ENCODE measurements around the gene SLC25A36.
A peak's percentile ranks its signal among the peaks of the same experiment; 100 is the strongest.
"Not testable (repeated sequence)": the region's sequence is repeated elsewhere in the genome, so short reads cannot be mapped to it uniquely, and the experiment has no call there.

SLC25A36 gene

GRCh38 chr3:140933109-140933508 is 8.5 kb upstream of the SLC25A36 start:
- DNase-seq: no peak

- DNase-seq: no peak
Measured at GRCh38 chr3:140933552-140933951, 8.1 kb upstream of the SLC25A36 start.

- DNase-seq: not testable (repeated sequence)
Measured at GRCh38 chr3:140939305-140939704, 2.3 kb upstream of the SLC25A36 start.

- DNase-seq: no peak
Measured at GRCh38 chr3:140941090-140941433, 574 bp upstream of the SLC25A36 start.

GRCh38 chr3:140942221-140943104 is 827 bp downstream of the SLC25A36 start:
- peak; percentile 27 for DNase-seq

- no peak for DNase-seq
Measured at GRCh38 chr3:140943781-140944552, 2.3 kb downstream of the SLC25A36 start.

DNA sequence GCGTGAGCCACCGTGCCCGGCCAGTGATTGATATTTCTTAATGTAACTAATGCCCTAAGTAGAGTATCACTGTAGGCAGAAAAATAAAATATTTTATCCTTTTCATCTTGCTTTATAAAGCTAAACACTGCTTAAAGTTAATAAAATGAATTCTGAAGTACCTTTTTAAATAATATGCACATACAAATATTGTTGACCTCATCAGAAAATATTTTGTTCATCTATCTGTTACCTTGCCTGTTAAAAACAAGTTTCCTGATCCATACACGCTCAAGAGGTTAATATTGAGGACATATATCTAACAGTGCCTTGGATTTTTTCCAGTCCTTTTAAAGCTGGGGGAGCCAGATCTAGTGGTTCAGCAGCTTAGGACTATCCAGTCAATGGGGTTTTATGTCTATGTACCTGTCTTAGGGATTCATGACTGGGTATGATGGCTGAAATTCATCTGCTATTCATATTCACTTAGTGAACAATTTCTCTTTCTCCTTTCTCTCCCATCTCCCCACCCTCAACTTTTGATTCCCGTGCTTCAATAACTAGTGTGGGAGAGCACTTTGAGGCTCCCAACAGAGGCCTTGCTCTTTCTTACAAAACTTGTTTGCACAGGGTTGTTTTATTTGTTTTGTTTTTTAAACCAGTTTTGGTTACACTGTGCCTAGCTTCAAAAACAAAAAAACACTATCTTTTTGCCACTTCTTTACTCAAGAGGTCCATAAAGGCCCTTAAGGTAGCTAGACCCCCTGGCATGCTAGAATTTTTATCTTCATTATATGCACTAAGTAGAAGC is 7.0 kb downstream of the SLC25A36 start:
- DNase-seq: no peak

- DNase-seq: no peak
Measured at GRCh38 chr3:140950144-140950543, 8.5 kb downstream of the SLC25A36 start.

GRCh38 chr3:140950863-140951262 is 9.2 kb downstream of the SLC25A36 start:
- no peak for DNase-seq

- DNase-seq: not testable (repeated sequence)
Measured at GRCh38 chr3:140951750-140952149, 10.1 kb downstream of the SLC25A36 start.

GRCh38 chr3:140953028-140953960 is 11.7 kb downstream of the SLC25A36 start:
- DNase-seq: no peak

- DNase-seq: no peak
Measured at GRCh38 chr3:140954576-140954975, 12.9 kb downstream of the SLC25A36 start.

DNA sequence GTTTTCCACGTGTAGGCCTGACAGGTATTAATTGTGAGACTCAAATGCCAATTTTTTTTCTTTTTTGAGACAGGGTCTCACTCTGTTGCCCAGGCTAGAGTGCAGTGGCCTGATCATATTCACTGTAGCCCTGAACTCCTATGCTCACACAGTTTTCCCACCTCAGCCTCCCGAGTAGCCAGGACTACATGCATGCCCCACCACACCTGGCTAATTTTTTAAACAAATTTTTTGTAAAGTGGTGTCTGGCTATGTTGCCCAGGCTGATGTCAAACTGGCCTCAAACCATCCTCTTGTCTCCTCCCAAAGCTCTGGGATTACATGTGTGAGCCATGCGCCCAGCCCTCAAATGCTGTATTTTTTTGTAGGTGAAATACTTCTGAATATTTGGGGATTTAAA is 14.0 kb downstream of the SLC25A36 start:
- no peak for DNase-seq

DNA sequence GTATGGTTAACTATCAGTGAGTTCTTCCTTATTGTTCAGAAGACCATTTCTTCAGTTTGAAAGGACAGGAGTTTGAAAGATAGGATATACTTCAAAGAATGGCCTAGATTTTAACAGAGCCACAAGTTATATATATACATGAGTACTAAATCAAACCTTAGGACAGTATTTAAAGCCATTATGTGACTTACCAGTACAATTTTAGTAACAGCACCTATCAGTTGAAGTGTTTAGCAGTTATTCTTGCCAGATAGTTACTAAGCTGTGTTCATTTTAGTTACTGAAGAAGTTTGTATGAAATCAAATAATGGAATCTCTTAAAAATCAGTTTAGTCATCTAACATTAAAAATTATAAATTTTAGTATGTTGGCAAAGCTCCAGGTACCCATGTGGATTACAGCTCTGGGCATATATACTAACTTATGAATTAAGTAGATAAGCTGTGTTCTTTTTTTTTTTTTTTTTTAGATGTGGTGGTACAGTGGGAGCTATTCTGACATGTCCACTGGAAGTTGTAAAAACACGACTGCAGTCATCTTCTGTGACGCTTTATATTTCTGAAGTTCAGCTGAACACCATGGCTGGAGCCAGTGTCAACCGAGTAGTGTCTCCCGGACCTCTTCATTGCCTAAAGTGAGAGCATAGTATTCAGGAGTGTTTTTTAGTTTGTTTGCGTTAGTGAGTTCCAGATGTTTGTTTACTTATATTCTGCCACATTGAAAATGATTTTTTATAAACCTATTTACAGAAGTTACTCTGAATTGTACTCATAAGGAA is 14.6 kb downstream of the SLC25A36 start:
- no peak for DNase-seq

DNA sequence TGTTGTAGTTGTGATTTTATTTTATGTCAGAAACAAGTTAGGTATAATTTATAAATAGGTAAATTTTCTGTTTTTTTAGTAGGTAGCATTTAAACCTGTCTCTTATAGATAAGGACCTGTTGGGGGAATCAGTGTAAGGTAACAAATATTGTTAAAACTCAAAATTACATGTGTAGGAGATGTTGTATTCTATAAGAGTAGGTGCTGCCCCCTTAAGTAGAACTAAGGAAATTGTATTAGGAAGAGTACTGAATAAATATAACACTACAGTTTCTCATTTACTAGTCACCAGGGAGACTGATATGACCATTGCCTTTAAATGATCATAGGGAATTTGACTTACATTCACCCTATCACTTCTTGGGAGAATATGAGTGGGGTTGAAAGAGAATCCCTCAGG is 31.2 kb downstream of the SLC25A36 start:
- no peak for DNase-seq

DNA sequence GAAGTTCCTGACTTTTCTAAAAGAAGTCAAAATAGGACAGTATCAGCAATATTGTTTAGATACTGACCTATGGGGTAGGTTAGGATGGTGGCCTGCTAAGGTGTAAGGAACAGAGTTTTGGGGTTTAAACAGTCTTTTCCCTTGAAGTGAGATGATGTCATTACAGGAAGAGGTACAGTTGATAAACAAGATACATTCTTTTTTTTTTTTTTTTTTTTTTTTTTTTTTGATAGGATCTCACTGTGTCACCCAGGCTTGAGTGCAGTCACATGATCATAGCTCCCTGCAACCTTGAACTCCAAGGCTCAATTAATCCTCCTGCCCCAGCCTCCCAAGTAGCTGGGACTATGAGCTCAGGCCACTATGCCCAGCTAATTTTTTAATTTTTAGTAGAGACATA is 33.3 kb downstream of the SLC25A36 start:
- DNase-seq: no peak

- no peak for DNase-seq
Measured at GRCh38 chr3:140980663-140981062, 39.0 kb downstream of the SLC25A36 start.

DNA sequence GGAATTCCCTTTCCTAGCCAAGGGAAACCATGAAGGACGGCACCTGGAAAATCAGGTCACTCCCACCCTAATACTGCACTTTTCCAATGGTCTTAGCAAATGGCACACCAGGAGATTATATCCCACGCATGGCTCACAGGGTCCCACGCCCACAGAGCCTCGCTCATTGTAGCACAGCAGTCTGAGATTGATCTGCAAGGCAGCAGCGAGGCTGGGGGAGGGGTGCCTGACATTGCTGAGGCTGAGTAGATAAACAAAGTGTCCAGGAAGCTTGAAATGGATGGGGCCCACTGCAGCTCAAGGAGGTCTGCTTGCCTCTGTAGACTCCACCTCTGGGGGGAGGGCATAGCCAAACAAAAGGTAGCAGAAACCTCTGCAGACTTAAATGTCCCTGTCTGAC is 46.2 kb downstream of the SLC25A36 start:
- not testable (repeated sequence) for DNase-seq

- no peak for DNase-seq
Measured at GRCh38 chr3:140994316-140994715, 52.7 kb downstream of the SLC25A36 start.

DNA sequence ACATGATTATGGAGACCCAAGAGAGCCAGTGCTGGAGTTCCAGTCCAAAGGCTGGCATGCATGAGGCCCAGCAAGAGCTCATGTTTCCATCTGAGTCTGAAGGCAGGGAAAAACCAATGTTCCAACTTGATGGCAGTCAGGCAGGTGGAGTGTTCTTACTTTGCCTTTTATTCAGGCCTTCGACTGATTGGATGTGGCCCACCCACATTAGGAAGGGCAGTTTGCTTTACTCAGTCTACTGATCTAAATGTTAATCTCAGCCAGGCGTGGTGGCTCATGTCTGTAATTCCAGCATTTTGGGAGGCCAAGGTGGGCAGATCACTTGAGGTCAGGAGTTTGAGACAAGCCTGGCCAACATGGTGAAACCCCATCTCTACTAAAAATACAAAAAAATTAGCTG is 53.2 kb downstream of the SLC25A36 start:
- DNase-seq: not testable (repeated sequence)

DNA sequence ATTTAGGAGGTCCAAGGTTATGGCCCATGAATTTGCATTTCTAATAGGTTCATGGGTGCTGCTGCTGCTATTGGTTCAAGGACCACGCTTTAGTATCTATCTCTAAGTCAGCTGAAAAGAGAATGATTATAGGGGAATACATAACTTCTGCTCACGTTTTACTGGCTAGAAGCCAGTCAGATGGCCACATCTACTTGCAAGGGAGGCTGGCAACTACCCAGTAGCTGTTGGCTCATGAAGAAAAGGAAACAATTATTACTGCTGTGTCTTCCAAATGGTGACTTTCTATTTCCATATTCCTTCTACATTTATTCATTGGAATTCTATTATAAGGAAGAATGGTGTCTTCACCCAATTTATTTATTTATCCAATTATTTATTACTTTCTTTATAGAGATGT is 54.2 kb downstream of the SLC25A36 start:
- no peak for DNase-seq

Data from amniotic stem cell (primary cell).